GM13977 (cell line): Measurements from ENCODE around the gene SLC39A7.

ENCODE experiments used
- DNase-seq: peaks from one replicate; pipeline ENCODE4 v3.0.0; 2012; ENCODE audit warnings: low spot score
- CTCF ChIP-seq: IDR thresholded peaks from 2 replicates; pipeline ENCODE4 v1.5.1; 2012; ENCODE audit warnings: mild to moderate bottlenecking, control low read depth; ENCODE audit not compliant: insufficient read depth; ENCODE audit errors: extremely low read depth, missing control alignments
- in situ Hi-C: fragments of 300-500 bp; cut with MboI; formaldehyde crosslinking; loops from one replicate; pipeline ENCODE4 v1.12.0; 2022; ENCODE audit warnings: low sequenced_read_pairs, low pct_unique_long_range_greater_than_20kb, mixed read lengths, inconsistent platforms; ENCODE audit not compliant: unreplicated experiment

Gene SLC39A7

DNA sequence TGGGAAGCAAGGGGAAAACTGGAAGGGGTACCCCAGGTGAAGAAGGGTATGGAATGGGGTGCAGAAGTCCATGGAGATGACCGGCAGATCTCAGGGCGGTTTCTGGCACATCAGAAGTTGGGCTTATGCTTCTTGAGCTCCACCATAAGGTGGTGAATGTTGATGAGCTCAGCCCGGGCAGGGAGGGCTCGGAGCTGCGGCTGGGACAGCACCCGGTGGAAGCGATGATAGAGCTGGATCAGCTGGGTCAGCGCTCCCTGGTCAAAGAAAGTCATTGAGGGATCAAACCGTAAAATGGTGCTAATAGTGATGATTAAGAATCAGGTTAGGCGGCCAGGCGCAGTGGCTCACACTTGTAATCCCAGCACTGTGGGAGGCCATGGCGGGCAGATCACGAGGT is 50.1 kb downstream of the SLC39A7 start:
- no peak for TF ChIP-seq CTCF
- in situ Hi-C loops: no loop called here
- DNase-seq: no peak

DNA sequence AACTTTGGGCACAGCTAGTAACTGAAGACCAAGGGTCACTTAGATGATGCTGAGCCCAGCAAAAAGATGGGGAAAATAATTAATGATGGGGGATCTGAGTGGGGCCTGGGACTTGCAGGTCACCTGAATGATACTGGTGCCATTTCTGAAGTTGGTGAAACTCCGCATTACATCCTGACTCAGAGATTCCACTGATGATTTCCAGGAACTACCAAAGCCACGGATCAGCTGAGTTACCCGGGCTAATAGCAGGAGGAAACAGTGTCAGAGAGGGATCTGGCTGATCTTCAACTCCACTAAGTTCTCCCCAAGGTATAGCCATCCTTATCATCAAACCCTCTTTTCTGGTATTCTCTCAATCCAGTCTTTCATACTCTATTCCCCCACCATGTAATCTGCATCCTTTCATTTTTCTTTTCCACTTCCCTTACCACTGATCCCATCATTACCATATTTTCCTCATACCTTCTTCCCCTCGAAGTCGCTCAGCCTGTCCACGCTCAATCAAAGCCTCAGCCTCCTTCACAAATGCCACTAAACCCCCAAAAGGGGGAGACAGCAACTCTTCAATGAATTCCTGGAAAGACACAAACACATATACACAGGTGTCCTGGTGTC is 50.8 kb downstream of the SLC39A7 start:
- in situ Hi-C loops: no loop called here
- TF ChIP-seq CTCF: peak; percentile 5
- no peak for DNase-seq

DNA sequence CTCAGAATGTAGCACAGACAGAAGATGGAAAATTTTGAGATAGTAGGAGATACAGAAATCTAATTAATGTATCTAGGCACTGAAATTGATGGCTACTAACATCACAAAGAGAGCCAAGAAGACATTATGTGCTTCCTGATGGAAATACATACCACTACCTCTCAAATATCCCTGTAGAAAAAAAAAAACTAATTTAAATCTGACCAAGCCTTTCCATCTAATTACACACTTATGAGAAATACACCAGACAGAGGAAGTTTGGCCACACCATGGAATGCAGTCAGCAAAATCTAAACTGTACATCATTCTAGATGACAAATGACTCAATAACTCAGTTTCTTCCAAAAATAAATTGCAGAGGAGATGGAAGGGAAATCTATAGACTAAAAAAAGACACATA is 52.1 kb downstream of the SLC39A7 start:
- no peak for DNase-seq
- no peak for TF ChIP-seq CTCF
- in situ Hi-C loops: no loop called here
